ENCODE measurements around the gene SEMA4B.

SEMA4B gene

GRCh38 chr15:90221246-90221900, 20.2 kb downstream of the SEMA4B start:
- H3K4me3 ChIP-seq (ENCODE audit: control insufficient read depth, low read depth, low read length), result no peak overlapping the region
- peak; percentile 94 for TF ChIP-seq CTCF (conservative IDR thresholded peaks at IDR 0.05; ENCODE audit: control insufficient read depth, insufficient read depth, low read depth, low read length)
- peak; percentile 92 for DNase-seq (ENCODE audit: low read depth)

- no peak overlapping the region for H3K4me3 ChIP-seq (ENCODE audit: control insufficient read depth, low read depth, low read length)
- DNase-seq (ENCODE audit: low read depth), result no peak
- no peak for TF ChIP-seq CTCF (conservative IDR thresholded peaks at IDR 0.05; ENCODE audit: control insufficient read depth, insufficient read depth, low read depth, low read length)
Measured at GRCh38 chr15:90222547-90222946, 21.4 kb downstream of the SEMA4B start.

GRCh38 chr15:90223441-90224165, 22.5 kb downstream of the SEMA4B start:
- no peak overlapping the region for H3K4me3 ChIP-seq (ENCODE audit: control insufficient read depth, low read depth, low read length)
- no peak for TF ChIP-seq CTCF (conservative IDR thresholded peaks at IDR 0.05; ENCODE audit: control insufficient read depth, insufficient read depth, low read depth, low read length)
- no peak for DNase-seq (ENCODE audit: low read depth)

- H3K4me3 ChIP-seq (ENCODE audit: control insufficient read depth, low read depth, low read length), result no peak overlapping the region
- DNase-seq (ENCODE audit: low read depth), result no peak
- no peak for TF ChIP-seq CTCF (conservative IDR thresholded peaks at IDR 0.05; ENCODE audit: control insufficient read depth, insufficient read depth, low read depth, low read length)
Measured at GRCh38 chr15:90225047-90225446, 23.9 kb downstream of the SEMA4B start.

- no peak for TF ChIP-seq CTCF (conservative IDR thresholded peaks at IDR 0.05; ENCODE audit: control insufficient read depth, insufficient read depth, low read depth, low read length)
- DNase-seq (ENCODE audit: low read depth), result no peak
- H3K4me3 ChIP-seq (ENCODE audit: control insufficient read depth, low read depth, low read length), result no peak overlapping the region
Measured at GRCh38 chr15:90225504-90226234, 24.5 kb downstream of the SEMA4B start.

GRCh38 chr15:90227336-90227735, 26.2 kb downstream of the SEMA4B start:
- DNase-seq (ENCODE audit: low read depth), result no peak
- no peak for TF ChIP-seq CTCF (conservative IDR thresholded peaks at IDR 0.05; ENCODE audit: control insufficient read depth, insufficient read depth, low read depth, low read length)
- H3K4me3 ChIP-seq (ENCODE audit: control insufficient read depth, low read depth, low read length), result no peak overlapping the region
